Hepatic stellate cell (primary cell): Measurements from ENCODE around the gene TMEM184B.
A peak's percentile ranks its signal among the peaks of the same experiment; 100 is the strongest.
"Not testable (repeated sequence)": the region's sequence is repeated elsewhere in the genome, so short reads cannot be mapped to it uniquely, and the experiment has no call there.

Experiments
- DNase-seq: peaks from one replicate; pipeline ENCODE4 v3.0.0; 2011; ENCODE audit warnings: low spot score

TMEM184B gene

GRCh38 chr22:38203855-38204514, 68.8 kb downstream of the TMEM184B start:
- DNase-seq, result peak; percentile 60

GRCh38 chr22:38203090-38203810, 69.6 kb downstream of the TMEM184B start:
- no peak for DNase-seq

GRCh38 chr22:38202437-38203089, 70.2 kb downstream of the TMEM184B start:
- peak; percentile 76 for DNase-seq

GRCh38 chr22:38201711-38202436, 70.9 kb downstream of the TMEM184B start, which contains the start of gene MAFF:
Gene MAFF (plus strand): TSS chr22:38201994. CDS start chr22:38213854, 11,860 bp downstream.
- peak; percentile 93 for DNase-seq

- DNase-seq, result no peak
Observed at GRCh38 chr22:38201371-38201710, 71.5 kb downstream of the TMEM184B start.

GRCh38 chr22:38199826-38200559, 72.8 kb downstream of the TMEM184B start:
- no peak for DNase-seq

GRCh38 chr22:38196791-38197419, 75.9 kb downstream of the TMEM184B start:
- no peak for DNase-seq

GRCh38 chr22:38193580-38193979, 79.2 kb downstream of the TMEM184B start:
- no peak for DNase-seq

GRCh38 chr22:38192475-38192863, 80.3 kb downstream of the TMEM184B start:
- no peak for DNase-seq

GRCh38 chr22:38191731-38192474, 80.9 kb downstream of the TMEM184B start:
- DNase-seq, result no peak

GRCh38 chr22:38191055-38191454, 81.8 kb downstream of the TMEM184B start:
- DNase-seq, result no peak

GRCh38 chr22:38190581-38190980, 82.2 kb downstream of the TMEM184B start:
- no peak for DNase-seq

- DNase-seq, result no peak
Observed at GRCh38 chr22:38189104-38189503, 83.7 kb downstream of the TMEM184B start.

- no peak for DNase-seq
Observed at GRCh38 chr22:38187413-38188212, 85.2 kb downstream of the TMEM184B start.

GRCh38 chr22:38186429-38186828, 86.4 kb downstream of the TMEM184B start:
- no peak for DNase-seq

- no peak for DNase-seq
Observed at GRCh38 chr22:38184788-38185187, 88.0 kb downstream of the TMEM184B start.

- DNase-seq, result peak; percentile 98
Observed at GRCh38 chr22:38181453-38182200, 91.2 kb downstream of the TMEM184B start, which contains the start of gene PLA2G6. Gene PLA2G6 (minus strand): TSS chr22:38181830. CDS start chr22:38169426, 12,404 bp downstream.

- no peak for DNase-seq
Observed at GRCh38 chr22:38180841-38181452, 91.9 kb downstream of the TMEM184B start.

GRCh38 chr22:38178605-38178937, 94.2 kb downstream of the TMEM184B start:
- DNase-seq, result not testable (repeated sequence)
